Sigmoid colon (tissue), 7 donors: ENCODE measurements around the gene PDIA4. TPM values are rescaled to one million over a fixed set of nuclear protein-coding genes. Genes with fewer than 3 reads are reported as not detected.

Source experiments
- DNase-seq: peaks from one replicate; pipeline ENCODE4 v3.0.0-alpha.2; 2019
- H3K27ac ChIP-seq, 4 donors: fragments of 200-600 bp; sonication (generic); one replicate each; pipeline ENCODE4 v1.5.1; 2016 to 2019; ENCODE audit warnings: mild to moderate bottlenecking in 1 of 4
- H3K27me3 ChIP-seq, 3 donors: fragments of 200-600 bp; sonication (generic); one replicate each; pipeline ENCODE4 v1.5.1; 2019; ENCODE audit warnings: mild to moderate bottlenecking in 1 of 3
- H3K36me3 ChIP-seq, 4 donors: fragments of 200-600 bp; sonication (generic); one replicate each; pipeline ENCODE4 v1.5.1; 2016 to 2019
- H3K4me1 ChIP-seq, 4 donors: fragments of 200-600 bp; sonication (generic); one replicate each; pipeline ENCODE4 v1.5.1; 2017 to 2019
- H3K4me3 ChIP-seq, 4 donors: fragments of 200-600 bp; sonication (generic); one replicate each; pipeline ENCODE4 v1.5.1; 2017 to 2019; ENCODE audit warnings: mild to moderate bottlenecking in 2 of 4, moderate library complexity in 1 of 4
- H3K9me3 ChIP-seq, 4 donors: fragments of 200-600 bp in 3 of 4; sonication (generic) in 3 of 4; one replicate each; pipeline versions ENCODE4 v1.5.1 to v1.6.1; 2013 to 2019
- CTCF ChIP-seq, 4 experiments: fragments of 450-650 bp in 3 of 4; fragments of 200-600 bp in 1 of 4; IDR thresholded peaks; one replicate each; pipeline ENCODE4 v1.5.1; 2016 to 2019; ENCODE audit warnings: antibody characterized with exemption in 4 of 4, mild to moderate bottlenecking in 3 of 4, moderate library complexity in 2 of 4
- EP300 ChIP-seq, 4 donors: sonication (generic); formaldehyde crosslinking; IDR thresholded peaks; one replicate each; pipeline ENCODE4 v1.6.1; 2017; ENCODE audit warnings: antibody characterized with exemption in 4 of 4
- POLR2A ChIP-seq, 2 donors: fragments of 450-650 bp; IDR thresholded peaks; one replicate each; pipeline ENCODE4 v1.6.1; 2016; ENCODE audit warnings: antibody characterized with exemption in 2 of 2, mild to moderate bottlenecking in 2 of 2, moderate library complexity in 2 of 2
- POLR2AphosphoS5 ChIP-seq, 4 donors: sonication (generic); formaldehyde crosslinking; IDR thresholded peaks; one replicate each; pipeline ENCODE4 v1.6.1; 2017; ENCODE audit warnings: antibody characterized with exemption in 4 of 4
- WGBS, 2 donors: extraction: QIAGEN DNeasy Blood & Tissue Kit; methylation state at CpG; one replicate each; pipeline ENCODE4 v1.1.7; 2013; 5-methylcytosine and 5-hydroxymethylcytosine counted together
- intact Hi-C: fragments of 100-400 bp; cut with DNase I; formaldehyde crosslinking; loops from one replicate; pipeline ENCODE4 v1.15.1; 2023
- polyA plus RNA-seq, 3 donors: library from polyadenylated mRNA; stranded (reverse); fragments of 200-250 nt; gene quantifications; one replicate each; pipeline ENCODE4 v1.2.3, GENCODE V29; 2013
- total RNA-seq, 4 donors: library from RNA; depleted of rRNA; stranded (reverse); fragments of >200 nt; gene quantifications; one replicate each; pipeline ENCODE4 v1.1.0, GENCODE V29; 2016
- donor health status: healthy with polysubstance abuse.
- donor health status: Bipolar disorder and iron deficiency.
- donor health status: healthy.

The PDIA4 gene
- total and polyA plus RNA-seq, 7 donors = 11.4 to 183 (median 40.9) TPM

- DNase-seq = peak; percentile 25
- H3K4me3 ChIP-seq = no peak overlapping the region
- H3K27me3 ChIP-seq = no peaks in the 10 kb centered on the region
- intact Hi-C loops = loop anchor here (2.0 kb wide), 1 partner anchor 18 kb away; the partner anchor contains the start of gene ZNF786
- 93 to 97% methylated on average over 4 of the region's 4 CpGs for WGBS, 2 donors
- no peaks in the 10 kb centered on the region for H3K4me1 ChIP-seq
- no peak for TF ChIP-seq POLR2AphosphoS5 (IDR thresholded peaks at IDR 0.05)
- TF ChIP-seq CTCF (IDR thresholded peaks at IDR 0.05) = no peak
- TF ChIP-seq EP300 (IDR thresholded peaks at IDR 0.05) = no peak
- TF ChIP-seq POLR2A (IDR thresholded peaks at IDR 0.05) = no peak
- H3K9me3 ChIP-seq = no peaks in the 10 kb centered on the region
- peak overlapping the region in 2 of 4 donors; percentile 22 to 42 for H3K27ac ChIP-seq
- peaks cover 0 to 66% (median 19%) of the 10 kb centered on the region in 4 donors for H3K36me3 ChIP-seq
Observed at GRCh38 chr7:149072438-149072775, 44.1 kb upstream of the PDIA4 start.

GRCh38 chr7:149071641-149072437, 43.5 kb upstream of the PDIA4 start:
- TF ChIP-seq EP300 (IDR thresholded peaks at IDR 0.05) = no peak
- TF ChIP-seq POLR2AphosphoS5 (IDR thresholded peaks at IDR 0.05) = peak in 1 of 4 donors; percentile 13
- 89 to 92% methylated on average over 46 of the region's 46 CpGs for WGBS, 2 donors
- H3K27ac ChIP-seq = peak overlapping the region in 3 of 4 donors; percentile 22 to 42 (median 39)

GRCh38 chr7:149071182-149071635, 42.9 kb upstream of the PDIA4 start:
- Histone ChIP-seq H3K9me3 (no peaks in the 10 kb centered on the region), H3K36me3 (peaks cover 0 to 55% (median 19%) of the 10 kb centered on the region in 4 donors), H3K4me1 (no peaks in the 10 kb centered on the region), H3K4me3 (no peak overlapping the region), H3K27me3 (no peaks in the 10 kb centered on the region), H3K27ac (peak overlapping the region in 1 of 4 donors; percentile 22)
- intact Hi-C loops = no loop called here
- 97% methylated on average over 29 of the region's 29 CpGs for WGBS, 2 donors
- peak; percentile 36 for DNase-seq
- TF ChIP-seq POLR2AphosphoS5 (IDR thresholded peaks at IDR 0.05) = no peak
- no peak for TF ChIP-seq EP300 (IDR thresholded peaks at IDR 0.05)
- TF ChIP-seq POLR2A (IDR thresholded peaks at IDR 0.05) = no peak
- TF ChIP-seq CTCF (IDR thresholded peaks at IDR 0.05) = no peak

More at GRCh38 chr7:149071641-149072437, 43.5 kb upstream of the PDIA4 start:
- Histone ChIP-seq H3K9me3 (no peaks in the 10 kb centered on the region), H3K4me1 (no peaks in the 10 kb centered on the region), H3K27me3 (no peaks in the 10 kb centered on the region), H3K36me3 (peaks cover 0 to 60% (median 19%) of the 10 kb centered on the region in 4 donors), H3K4me3 (no peak overlapping the region)
- intact Hi-C loops = loop anchor here (2.0 kb wide), 1 partner anchor 19 kb away; the partner anchor contains the start of gene ZNF786
- peak; percentile 34 for DNase-seq

- Histone ChIP-seq H3K4me3 (no peak overlapping the region), H3K4me1 (peaks cover 0 to 4% (median 0%) of the 10 kb centered on the region in 4 donors), H3K27ac (no peak overlapping the region), H3K36me3 (peaks cover 0 to 55% (median 19%) of the 10 kb centered on the region in 4 donors), H3K9me3 (no peaks in the 10 kb centered on the region), H3K27me3 (no peaks in the 10 kb centered on the region)
- TF ChIP-seq POLR2AphosphoS5 (IDR thresholded peaks at IDR 0.05) (no peak), POLR2A (IDR thresholded peaks at IDR 0.05) (no peak), EP300 (IDR thresholded peaks at IDR 0.05) (no peak), CTCF (IDR thresholded peaks at IDR 0.05) (no peak)
- 97% methylated on average over 31 of the region's 31 CpGs for WGBS, 2 donors
- intact Hi-C loops = no loop called here
- peak; percentile 37 for DNase-seq
Observed at GRCh38 chr7:149070372-149071125, 42.2 kb upstream of the PDIA4 start.

- no peak for TF ChIP-seq EP300 (IDR thresholded peaks at IDR 0.05)
- no peak for TF ChIP-seq POLR2A (IDR thresholded peaks at IDR 0.05)
- TF ChIP-seq CTCF (IDR thresholded peaks at IDR 0.05) = no peak
- TF ChIP-seq POLR2AphosphoS5 (IDR thresholded peaks at IDR 0.05) = no peak
- no peak overlapping the region for H3K4me3 ChIP-seq
- no peak overlapping the region for H3K27ac ChIP-seq
- peaks cover 0 to 4% (median 0%) of the 10 kb centered on the region in 4 donors for H3K4me1 ChIP-seq
- intact Hi-C loops = no loop called here
- peaks cover 0 to 42% (median 19%) of the 10 kb centered on the region in 4 donors for H3K36me3 ChIP-seq
- 52 to 73% methylated on average over 4 of the region's 4 CpGs for WGBS, 2 donors
- no peaks in the 10 kb centered on the region for H3K27me3 ChIP-seq
- H3K9me3 ChIP-seq = no peaks in the 10 kb centered on the region
- DNase-seq = no peak
Observed at GRCh38 chr7:149067869-149068268, 39.6 kb upstream of the PDIA4 start.
